Cardiac atrium fibroblast (primary cell): ENCODE data around the gene NHERF2. TPM values are rescaled to one million over a fixed set of nuclear protein-coding genes. Genes with fewer than 3 reads are reported as not detected.

Experiments
- total RNA-seq: library from RNA; depleted of rRNA; stranded (reverse); fragments of >200 nt; gene quantifications from 2 replicates; pipeline ENCODE4 v1.2.3, GENCODE V29; 2015

Gene NHERF2
- total RNA-seq, result 116 and 122 TPM in 2 replicates

DNA sequence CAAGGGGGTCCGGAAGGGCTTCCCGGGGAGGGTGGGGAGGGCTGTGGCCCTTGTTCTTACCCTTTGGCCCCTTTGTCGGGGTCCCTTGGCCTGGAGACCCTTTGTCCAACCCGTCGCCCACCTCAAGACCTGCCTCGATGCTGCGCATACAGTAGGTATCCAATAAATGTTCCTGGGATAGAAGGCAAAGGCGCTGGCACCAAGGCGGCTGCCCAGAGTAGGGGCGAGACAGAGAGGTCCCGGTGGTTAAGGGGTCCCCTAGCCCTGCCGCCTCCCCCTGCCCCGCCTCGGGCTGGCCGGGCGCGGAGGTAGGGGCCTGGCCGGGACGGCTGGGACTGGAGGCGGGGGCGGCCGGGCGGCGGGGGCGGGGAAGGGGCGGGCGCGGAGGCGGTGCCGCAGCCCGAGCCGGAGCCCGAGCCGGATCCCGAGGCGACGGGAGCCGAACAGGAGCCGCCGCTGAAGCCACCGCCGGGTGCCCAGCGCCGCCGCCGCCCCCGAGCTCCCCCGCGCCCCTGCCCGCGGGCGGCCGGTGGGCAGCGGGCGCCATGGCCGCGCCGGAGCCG lies at the start of gene NHERF2:
Gene NHERF2 (plus strand): TSS at position 442 of the 563 bp plus-strand sequence. CDS start 104 bp downstream, at position 546.

DNA sequence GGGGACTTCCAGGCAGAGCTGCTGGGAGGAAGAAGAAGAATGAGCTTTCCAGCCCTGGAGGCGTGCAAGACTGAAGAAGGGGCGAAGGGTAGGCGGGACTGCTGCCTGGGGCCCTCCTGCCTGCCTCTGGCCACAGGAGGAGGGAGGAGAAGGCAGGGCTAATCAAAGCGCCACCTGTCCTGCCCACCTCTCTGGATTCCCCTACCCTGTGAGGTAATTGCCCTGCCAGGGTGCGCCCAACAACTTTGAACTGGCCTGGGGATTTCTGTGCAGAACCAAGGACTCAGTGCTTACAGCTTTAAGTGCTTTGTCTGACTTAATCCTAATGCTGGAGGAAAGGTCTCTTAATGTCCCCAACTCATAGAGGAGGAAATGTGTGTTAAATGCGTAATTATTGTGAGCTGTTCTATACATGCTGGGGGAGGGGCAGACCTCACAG lies 45.3 kb upstream of the NHERF2 start, which contains the start of gene NOXO1:
Gene NOXO1 (minus strand): TSS at position 72 of the 439 bp plus-strand sequence. CDS start 290 bp downstream, outside the sequence.

DNA sequence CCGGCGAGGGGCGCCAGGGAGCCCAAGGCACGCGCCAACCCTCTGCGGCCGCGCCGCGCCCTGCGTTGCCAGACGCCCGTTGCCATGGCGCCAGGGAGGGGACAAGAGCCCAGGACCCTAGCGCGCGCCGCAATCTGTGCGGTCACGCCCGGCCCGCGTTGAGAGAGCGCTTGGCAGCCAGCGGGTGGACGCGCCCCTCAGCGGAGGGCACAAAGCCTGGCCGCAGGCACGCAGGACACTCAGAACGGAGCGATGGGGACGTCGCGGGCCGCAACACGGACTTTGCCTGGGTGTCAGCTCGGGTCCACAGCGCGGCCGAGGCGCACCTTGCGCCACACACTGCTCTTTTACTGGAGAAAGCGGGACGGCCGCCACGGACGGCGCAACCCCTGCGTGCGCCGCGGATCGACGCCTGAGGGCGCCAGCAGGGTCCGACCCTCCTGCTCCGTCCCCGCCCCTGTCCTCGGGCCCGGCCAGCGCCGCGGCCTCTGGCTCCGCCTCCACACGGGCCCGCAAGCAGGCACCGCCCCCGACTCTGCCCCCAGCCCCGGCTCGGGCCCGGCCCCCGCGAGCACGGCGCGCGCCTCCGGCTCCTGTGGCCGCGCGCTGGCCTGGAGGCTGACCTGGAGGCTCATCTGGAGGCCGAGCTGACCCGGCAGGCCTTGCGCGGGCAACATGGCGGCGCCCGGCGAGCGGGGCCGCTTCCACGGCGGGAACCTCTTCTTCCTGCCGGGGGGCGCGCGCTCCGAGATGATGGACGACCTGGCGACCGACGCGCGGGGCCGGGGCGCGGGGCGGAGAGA lies 43.0 kb upstream of the NHERF2 start, which contains the start of gene GFER:
Gene GFER (plus strand): TSS at position 650 of the 803 bp plus-strand sequence. CDS start 26 bp downstream, at position 676.

DNA sequence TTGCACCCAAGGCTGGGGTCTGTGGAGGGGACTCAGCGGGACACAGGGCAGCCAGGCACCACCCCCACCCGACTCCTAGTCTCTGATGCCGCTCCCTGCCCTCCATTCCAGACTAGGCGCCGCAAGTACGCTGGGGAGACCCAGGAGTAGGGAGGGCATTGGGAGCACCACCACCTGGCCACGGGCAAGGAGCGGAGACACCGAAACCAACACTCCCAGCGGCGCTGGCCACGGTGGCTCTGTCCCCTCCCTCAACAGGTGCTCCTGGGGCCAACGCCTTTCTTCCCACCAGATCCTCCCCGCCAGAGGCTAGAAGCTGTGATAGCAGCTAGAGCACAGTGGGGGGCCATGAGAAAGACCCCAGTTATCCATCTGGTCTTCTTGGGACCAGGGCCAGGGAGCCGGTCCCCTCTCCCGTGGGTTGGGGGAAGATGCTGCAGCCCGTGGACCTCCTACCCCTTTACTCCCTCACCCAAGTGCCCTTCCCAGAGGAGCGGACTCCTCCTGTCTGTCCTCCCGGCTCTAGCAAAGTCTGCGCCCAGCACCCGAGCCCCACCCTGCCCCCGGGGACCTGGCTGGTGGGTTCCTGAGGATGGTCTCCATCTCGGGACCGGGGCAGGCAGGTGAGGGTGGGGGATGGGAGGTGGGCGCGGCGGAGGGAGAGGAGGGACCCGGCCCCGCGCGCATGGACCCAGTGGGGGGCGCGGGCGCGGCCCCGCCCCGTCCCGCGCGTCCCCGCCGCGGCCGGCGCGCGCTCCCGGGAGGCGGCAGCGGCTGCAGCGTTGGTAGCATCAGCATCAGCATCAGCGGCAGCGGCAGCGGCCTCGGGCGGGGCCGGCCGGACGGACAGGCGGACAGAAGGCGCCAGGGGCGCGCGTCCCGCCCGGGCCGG lies 37.2 kb upstream of the NHERF2 start, which contains the start of gene SYNGR3:
Gene SYNGR3 (plus strand): TSS at position 762 of the 892 bp plus-strand sequence. CDS start 133 bp downstream, outside the sequence.

DNA sequence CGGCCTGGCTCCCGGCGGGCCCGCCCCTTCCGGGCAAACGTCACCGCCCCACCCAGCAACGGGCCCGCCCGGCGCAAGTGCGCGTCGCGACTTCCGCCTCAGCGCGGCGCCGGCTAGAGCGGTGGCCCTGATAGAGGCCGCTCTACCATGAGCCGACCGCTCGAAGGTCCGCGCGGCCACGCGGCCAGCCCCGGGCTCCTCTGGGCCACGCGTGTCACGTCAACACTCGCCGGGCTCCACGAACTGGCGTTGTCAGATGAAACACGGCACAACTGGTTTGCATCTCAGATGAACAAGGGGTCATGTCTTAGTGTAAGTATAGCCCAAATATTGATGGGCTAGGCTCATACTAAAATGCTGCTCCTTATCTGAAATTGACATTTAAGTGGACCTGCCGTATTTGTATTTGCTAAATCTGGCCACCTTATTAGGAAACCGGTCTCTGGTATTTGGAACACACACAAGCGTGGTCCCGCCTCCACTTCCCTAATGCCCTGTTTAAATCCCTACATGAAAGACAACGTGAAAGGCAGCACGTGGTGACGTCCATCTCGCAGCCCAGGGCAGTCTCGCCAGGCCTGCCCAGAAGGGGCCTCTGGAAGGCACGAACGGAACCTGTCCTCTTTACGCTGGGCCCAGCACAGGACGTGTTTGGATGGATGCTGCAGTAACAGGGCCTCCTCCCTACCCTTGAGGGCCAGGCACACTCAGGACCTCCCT lies 16.8 kb upstream of the NHERF2 start, which contains the start of gene ZNF598:
Gene ZNF598 (minus strand): TSS at position 31 of the 720 bp plus-strand sequence.

DNA sequence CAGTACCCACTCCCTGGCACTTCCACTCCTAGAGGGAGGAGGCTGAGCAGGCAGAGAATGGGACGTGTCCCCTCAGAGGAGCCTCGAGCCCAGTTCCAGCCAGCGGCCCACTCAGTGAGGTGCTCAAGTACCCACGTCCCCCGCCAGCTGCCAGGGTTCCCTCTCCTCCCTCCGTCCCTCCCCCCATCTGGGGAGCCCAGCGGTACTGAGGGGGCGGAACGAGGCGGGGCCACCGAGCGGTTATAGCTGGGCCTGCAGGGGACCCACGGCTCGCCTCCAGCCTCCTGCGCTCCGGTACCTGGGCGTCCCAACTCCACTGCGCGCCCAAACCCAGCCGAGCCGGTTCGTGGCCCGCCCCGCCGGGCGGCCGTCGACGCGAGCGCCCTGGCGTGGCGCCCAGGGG lies 7.2 kb upstream of the NHERF2 start, which contains the start of gene NPW:
Gene NPW (plus strand): TSS at position 268 of the 403 bp plus-strand sequence.

DNA sequence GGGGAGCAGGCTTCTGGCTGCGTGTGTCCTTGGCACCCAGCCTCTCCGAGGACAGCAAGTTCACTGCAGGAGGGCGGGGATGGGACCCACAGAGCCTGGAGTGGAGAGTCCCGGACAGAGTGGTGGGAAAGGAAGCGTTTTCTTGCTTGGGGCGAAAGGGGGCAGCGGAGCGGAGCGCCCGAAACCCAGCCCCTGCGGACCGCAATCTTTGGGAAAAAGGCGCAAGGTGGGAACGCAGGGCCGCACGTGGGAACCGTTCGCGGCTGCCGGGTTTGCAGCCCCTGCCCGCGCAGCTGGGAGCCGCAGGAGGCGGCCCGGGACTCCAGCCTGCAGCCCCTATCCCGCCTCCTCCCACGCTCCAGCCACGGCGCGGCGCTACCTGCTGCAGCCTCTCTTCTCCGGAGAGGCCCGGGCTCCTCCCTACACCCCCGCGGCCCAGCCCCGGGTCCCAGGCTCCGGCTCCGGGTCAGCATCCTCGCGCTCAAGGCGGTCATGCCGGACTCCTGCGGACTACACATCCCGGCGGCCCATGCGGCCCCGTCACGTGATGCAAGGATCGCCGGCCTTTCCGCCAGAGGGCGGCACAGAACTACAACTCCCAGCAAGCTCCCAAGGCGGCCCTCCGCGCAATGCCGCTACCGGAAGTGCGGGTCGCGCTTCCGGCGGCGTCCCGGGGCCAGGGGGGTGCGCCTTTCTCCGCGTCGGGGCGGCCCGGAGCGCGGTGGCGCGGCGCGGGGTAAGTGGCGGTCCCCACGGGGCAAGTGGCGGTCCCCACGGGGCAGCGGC lies 20.8 kb downstream of the NHERF2 start, which contains the start of the genes NTHL1 and TSC2:
Gene NTHL1 (minus strand): TSS at position 505 of the 786 bp plus-strand sequence. CDS start 11 bp downstream, at position 494.
Gene TSC2 (plus strand): TSS at position 656 of the 786 bp plus-strand sequence. CDS start 631 bp downstream, outside the sequence.

Other genes starting within 250 kb of the NHERF2 start
- gene SPSB3, start 244.3 kb upstream of the NHERF2 start, total RNA-seq, result 30.1 and 36.5 TPM in 2 replicates
- gene NUBP2, start 243.9 kb upstream of the NHERF2 start, total RNA-seq, result 64.0 and 92.1 TPM in 2 replicates
- not detected in 2 replicates for gene IGFALS, start 233.2 kb upstream of the NHERF2 start, total RNA-seq
- gene HAGH, start 200.1 kb upstream of the NHERF2 start, total RNA-seq, result 66.8 and 85.2 TPM in 2 replicates
- gene FAHD1, start 199.7 kb upstream of the NHERF2 start, total RNA-seq, result 35.6 and 42.2 TPM in 2 replicates
- gene MEIOB, start 154.7 kb upstream of the NHERF2 start, total RNA-seq, result 0.18 TPM in 1 of 2 replicates, not detected in the other
- not detected in 2 replicates for gene HS3ST6, start 108.5 kb upstream of the NHERF2 start, total RNA-seq
- 11.8 and 13.7 TPM in 2 replicates for gene MSRB1, start 83.7 kb upstream of the NHERF2 start, total RNA-seq
- gene RPL3L, start 72.2 kb upstream of the NHERF2 start, total RNA-seq, result not detected in 2 replicates
- 216 and 235 TPM in 2 replicates for gene NDUFB10, start 67.4 kb upstream of the NHERF2 start, total RNA-seq
- gene RPS2, start 62.1 kb upstream of the NHERF2 start, total RNA-seq, result 2,750 and 3,500 TPM in 2 replicates
- gene RNF151, start 60.0 kb upstream of the NHERF2 start, total RNA-seq, result not detected in 2 replicates
- gene TBL3, start 54.8 kb upstream of the NHERF2 start, total RNA-seq, result 45.9 and 50.2 TPM in 2 replicates
- gene NOXO1, start 45.4 kb upstream of the NHERF2 start, total RNA-seq, result 0.32 TPM in 1 of 2 replicates, not detected in the other
- 16.2 and 45.2 TPM in 2 replicates for gene GFER, start 42.7 kb upstream of the NHERF2 start, total RNA-seq
- gene SYNGR3, start 36.9 kb upstream of the NHERF2 start, total RNA-seq, result 5.2 and 6.6 TPM in 2 replicates
- gene ZNF598, start 17.1 kb upstream of the NHERF2 start, total RNA-seq, result 29.2 and 39.2 TPM in 2 replicates
- gene NPW, start 7.1 kb upstream of the NHERF2 start, total RNA-seq, result 1.6 TPM in 1 of 2 replicates, not detected in the other
- 14.4 and 34.5 TPM in 2 replicates for gene NTHL1, start 20.9 kb downstream of the NHERF2 start, total RNA-seq
- 47.3 and 66.4 TPM in 2 replicates for gene TSC2, start 21.1 kb downstream of the NHERF2 start, total RNA-seq
- 150 and 153 TPM in 2 replicates for gene PKD1, start 109.0 kb downstream of the NHERF2 start, total RNA-seq
- gene RAB26, start 121.7 kb downstream of the NHERF2 start, total RNA-seq, result not detected in 2 replicates
- gene TRAF7, start 128.9 kb downstream of the NHERF2 start, total RNA-seq, result 49.9 and 67.0 TPM in 2 replicates
- gene CASKIN1, start 169.7 kb downstream of the NHERF2 start, total RNA-seq, result under 0.01 and 0.54 TPM in 2 replicates
- gene MLST8, start 178.6 kb downstream of the NHERF2 start, total RNA-seq, result 39.5 and 45.2 TPM in 2 replicates
- gene BRICD5, start 184.0 kb downstream of the NHERF2 start, total RNA-seq, result 0.49 and 2.5 TPM in 2 replicates
- 7.6 and 12.6 TPM in 2 replicates for gene PGP, start 187.9 kb downstream of the NHERF2 start, total RNA-seq
- gene E4F1, start 196.7 kb downstream of the NHERF2 start, total RNA-seq, result 19.9 and 34.7 TPM in 2 replicates
- gene DNASE1L2, start 209.5 kb downstream of the NHERF2 start, total RNA-seq, result 1.1 and 2.2 TPM in 2 replicates
- 48.2 and 50.4 TPM in 2 replicates for gene ECI1, start 224.7 kb downstream of the NHERF2 start, total RNA-seq
- gene RNPS1, start 241.2 kb downstream of the NHERF2 start, total RNA-seq, result 125 and 144 TPM in 2 replicates